ENCODE results near the gene TJP1. TPM values are rescaled to one million over a fixed set of nuclear protein-coding genes. Genes with fewer than 3 reads are reported as not detected.

The TJP1 gene
- total and polyA plus RNA-seq, 9 of the 15 experiments (the other 6 are each of a cell fraction or from before 2014, with no cell fraction given): 9.1 to 39.3 (median 28.0) TPM

- TF ChIP-seq ZBTB7A (IDR thresholded peaks at IDR 0.05; ENCODE audit: borderline replicate concordance, control insufficient read depth, low read depth, low read length) (no peak), ZNF263 (CRISPR knock-in tag; IDR thresholded peaks at IDR 0.05; ENCODE audit: borderline replicate concordance) (no peak), BRF1 (IDR thresholded peaks at IDR 0.05; ENCODE audit: borderline replicate concordance, extremely low read depth, insufficient read length) (no peak), CUX1 (CRISPR knock-in tag; IDR thresholded peaks at IDR 0.05) (no peak), XRCC4 (IDR thresholded peaks at IDR 0.05; ENCODE audit: extremely low read depth, insufficient read depth, insufficient read length) (no peak), TRIM25 (IDR thresholded peaks at IDR 0.05; ENCODE audit: borderline replicate concordance) (no peak), XRCC5 (IDR thresholded peaks at IDR 0.05; ENCODE audit: low read depth, low read length) (no peak)
These were observed 45.2 kb upstream of the TJP1 start (continued) for GRCh38 chr15:29867241-29868000.
